Central memory CD8-positive, alpha-beta T cell (primary cell): ENCODE measurements around the gene LRRN4.
"Not testable (repeated sequence)": the region's sequence is repeated elsewhere in the genome, so short reads cannot be mapped to it uniquely, and the experiment has no call there.

Experiments used
- ATAC-seq: fragments of 150-1000 bp; cut with Tn5 transposase; replicated peaks from 2 replicates; pipeline ENCODE4 v1.10.0; 2022; ENCODE audit warnings: mild to moderate bottlenecking, moderate FRiP score, moderate number of reproducible peaks; ENCODE audit not compliant: poor library complexity, severe bottlenecking; ENCODE audit errors: extremely low read depth
- DNase-seq, 2 donors: peaks; one replicate each; pipeline ENCODE4 v3.0.0; 2021; ENCODE audit warnings: low spot score in 2 of 2
- H3K27ac Mint-ChIP-seq: one replicate; pipeline ENCODE4 v1.8.0; 2022; ENCODE audit warnings: low read depth, mild to moderate bottlenecking, moderate library complexity, mixed read lengths
- H3K27me3 Mint-ChIP-seq: one replicate; pipeline ENCODE4 v1.8.0; 2022; ENCODE audit warnings: mixed read lengths
- H3K36me3 Mint-ChIP-seq: one replicate; pipeline ENCODE4 v1.8.0; 2022; ENCODE audit warnings: mild to moderate bottlenecking, moderate library complexity, mixed read lengths; ENCODE audit not compliant: insufficient read depth
- H3K4me1 Mint-ChIP-seq: one replicate; pipeline ENCODE4 v1.8.0; 2022; ENCODE audit warnings: mixed read lengths
- H3K4me3 Mint-ChIP-seq: one replicate; pipeline ENCODE4 v1.8.0; 2022; ENCODE audit warnings: mild to moderate bottlenecking, moderate library complexity, mixed read lengths
- H3K9me3 Mint-ChIP-seq: one replicate; pipeline ENCODE4 v1.8.0; 2022; ENCODE audit warnings: mixed read lengths

LRRN4 gene

DNA sequence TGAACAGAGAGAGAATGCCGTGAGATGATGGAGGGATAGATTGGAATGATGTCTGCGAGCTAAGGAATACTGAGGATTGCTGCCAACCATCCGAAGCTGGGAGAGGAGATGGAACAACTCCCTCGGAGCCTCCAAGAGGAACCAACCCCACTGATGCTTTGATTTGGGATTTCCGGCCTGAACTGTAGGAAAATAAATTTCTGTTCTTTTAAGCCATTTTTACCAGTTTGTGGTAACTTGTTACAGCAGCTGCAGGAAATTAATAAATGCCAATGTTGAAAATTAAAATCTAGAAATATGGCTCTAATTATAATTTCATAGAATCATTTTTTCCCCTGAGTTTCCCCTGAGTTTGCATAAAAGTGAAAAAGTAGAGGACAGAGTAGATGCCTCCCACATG is 14.1 kb downstream of the LRRN4 start:
- Mint-ChIP-seq H3K9me3 (no peaks in the 10 kb centered on the region), H3K27ac (no peak overlapping the region), H3K4me1 (peaks cover 1% of the 10 kb centered on the region), H3K4me3 (no peak overlapping the region), H3K27me3 (no peaks in the 10 kb centered on the region), H3K36me3 (peaks cover 27% of the 10 kb centered on the region)
- no peak for ATAC-seq
- no peak for DNase-seq

- Mint-ChIP-seq H3K4me3 (no peak overlapping the region), H3K9me3 (no peaks in the 10 kb centered on the region), H3K27me3 (no peaks in the 10 kb centered on the region), H3K36me3 (peaks cover 32% of the 10 kb centered on the region), H3K27ac (no peak overlapping the region), H3K4me1 (peaks cover 6% of the 10 kb centered on the region)
- no peak for DNase-seq
- ATAC-seq, result no peak
Observed at GRCh38 chr20:6038256-6038655, 15.6 kb downstream of the LRRN4 start.

DNA sequence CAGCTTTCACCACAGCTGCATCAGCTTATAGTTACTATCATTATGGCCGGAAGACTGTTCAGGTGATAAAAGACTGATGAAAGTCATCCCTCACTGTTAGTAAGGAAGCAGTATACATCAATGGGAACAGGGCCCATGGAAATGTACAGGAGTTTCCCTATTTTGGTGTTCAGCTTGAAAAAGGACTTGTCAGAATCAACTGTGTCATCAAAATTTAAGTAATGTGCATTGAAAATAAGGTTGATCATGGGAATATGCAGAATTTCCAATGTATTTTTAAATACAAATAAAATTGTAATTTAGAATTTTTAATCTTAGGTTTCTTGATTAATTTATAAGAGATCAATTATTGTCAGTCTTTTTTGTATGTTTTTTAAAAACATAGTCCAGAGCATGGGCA is 16.8 kb downstream of the LRRN4 start:
- Mint-ChIP-seq H3K9me3 (no peaks in the 10 kb centered on the region), H3K4me3 (no peak overlapping the region), H3K27me3 (no peaks in the 10 kb centered on the region), H3K4me1 (peaks cover 6% of the 10 kb centered on the region), H3K36me3 (peaks cover 37% of the 10 kb centered on the region), H3K27ac (no peak overlapping the region)
- DNase-seq (no peak), ATAC-seq (no peak)

DNA sequence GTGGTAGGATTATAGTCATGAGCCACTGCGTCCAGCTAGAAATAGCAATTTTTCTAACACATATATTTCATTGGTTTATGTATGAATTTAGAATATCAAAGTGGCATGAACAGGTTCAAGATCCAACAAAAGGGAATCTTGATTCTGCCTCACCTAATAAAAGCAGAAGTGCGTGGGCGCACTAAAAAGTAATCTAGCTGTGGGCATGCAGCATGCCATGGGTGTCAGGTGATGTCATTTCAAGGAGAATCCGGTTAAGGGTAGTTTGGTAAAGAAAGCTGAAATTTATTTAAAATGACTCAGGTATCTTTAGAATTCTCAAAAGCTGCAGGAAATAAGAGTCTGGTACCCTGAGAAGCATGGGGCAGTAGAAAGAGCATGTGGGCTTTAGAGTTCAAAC is 17.6 kb downstream of the LRRN4 start:
- H3K27me3 Mint-ChIP-seq, result no peaks in the 10 kb centered on the region
- no peak overlapping the region for H3K27ac Mint-ChIP-seq

GRCh38 chr20:6034134-6034969 is 19.5 kb downstream of the LRRN4 start:
- DNase-seq, result no peak
- Mint-ChIP-seq H3K27ac (peak overlapping the region; percentile 5), H3K4me3 (no peak overlapping the region), H3K9me3 (no peaks in the 10 kb centered on the region), H3K4me1 (peaks cover 11% of the 10 kb centered on the region), H3K27me3 (no peaks in the 10 kb centered on the region), H3K36me3 (peaks cover 37% of the 10 kb centered on the region)
- ATAC-seq, result no peak

More for the DNA sequence above, 17.6 kb downstream of the LRRN4 start:
- peaks cover 6% of the 10 kb centered on the region for H3K4me1 Mint-ChIP-seq
- no peak overlapping the region for H3K4me3 Mint-ChIP-seq
- no peaks in the 10 kb centered on the region for H3K9me3 Mint-ChIP-seq
- ATAC-seq (no peak), DNase-seq (no peak)
- H3K36me3 Mint-ChIP-seq, result peaks cover 40% of the 10 kb centered on the region

DNA sequence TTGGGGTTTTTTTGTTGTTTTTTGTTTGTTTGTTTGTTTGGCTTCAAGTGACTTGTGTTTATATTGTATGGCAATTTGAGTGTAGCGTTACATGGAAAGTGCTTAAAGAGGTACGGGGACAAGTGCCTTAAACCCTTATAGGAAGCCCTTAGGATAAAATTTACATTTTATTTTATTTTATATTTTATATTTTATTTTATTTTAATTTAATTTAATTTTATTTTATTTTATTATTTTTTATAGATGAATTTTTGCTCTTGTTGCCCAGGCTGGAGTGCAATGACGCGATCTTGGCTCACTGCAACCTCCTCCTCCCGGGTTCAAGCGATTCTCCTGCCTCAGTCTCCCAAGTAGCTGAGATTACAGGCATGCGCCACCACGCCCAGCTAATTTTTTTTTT is 21.0 kb downstream of the LRRN4 start:
- H3K36me3 Mint-ChIP-seq, result peaks cover 39% of the 10 kb centered on the region

GRCh38 chr20:6030453-6031080 is 23.3 kb downstream of the LRRN4 start:
- DNase-seq (no peak), ATAC-seq (no peak)
- Mint-ChIP-seq H3K27me3 (no peaks in the 10 kb centered on the region), H3K36me3 (peaks cover 29% of the 10 kb centered on the region), H3K27ac (no peak overlapping the region), H3K4me3 (no peak overlapping the region), H3K9me3 (no peaks in the 10 kb centered on the region), H3K4me1 (peaks cover 21% of the 10 kb centered on the region)

More for the DNA sequence above, 21.0 kb downstream of the LRRN4 start:
- H3K4me1 Mint-ChIP-seq, result peaks cover 14% of the 10 kb centered on the region
- H3K27me3 Mint-ChIP-seq, H3K4me3 Mint-ChIP-seq, H3K9me3 Mint-ChIP-seq, DNase-seq, ATAC-seq, H3K27ac Mint-ChIP-seq: not testable (repeated sequence)

GRCh38 chr20:6029538-6029937 is 24.3 kb downstream of the LRRN4 start:
- Mint-ChIP-seq H3K4me3 (no peak overlapping the region), H3K27ac (no peak overlapping the region), H3K9me3 (no peaks in the 10 kb centered on the region), H3K27me3 (no peaks in the 10 kb centered on the region), H3K36me3 (peaks cover 27% of the 10 kb centered on the region), H3K4me1 (peaks cover 21% of the 10 kb centered on the region)
- ATAC-seq (no peak), DNase-seq (no peak)

DNA sequence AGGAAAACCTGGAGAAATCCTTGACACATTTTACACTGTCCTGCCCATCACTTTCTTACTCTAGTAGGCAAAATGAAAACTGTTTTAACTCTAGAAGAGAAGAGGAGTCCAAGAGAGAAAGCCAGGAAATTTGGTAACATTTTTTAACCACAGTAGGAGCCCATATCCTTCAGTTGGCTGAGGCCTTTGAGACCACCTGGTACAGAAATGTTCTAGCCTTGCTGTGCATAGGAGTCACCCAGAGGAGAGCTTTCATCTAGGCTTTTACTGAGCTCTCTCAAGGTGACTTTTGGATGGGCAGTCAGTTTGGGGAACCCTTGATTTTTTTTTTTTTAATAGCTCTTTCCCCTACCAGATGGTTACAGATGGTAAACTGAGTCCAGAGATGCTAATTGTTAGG is 25.0 kb downstream of the LRRN4 start:
- no peak for DNase-seq
- H3K27ac Mint-ChIP-seq, result no peak overlapping the region
- no peak overlapping the region for H3K4me3 Mint-ChIP-seq
- H3K4me1 Mint-ChIP-seq, result peaks cover 19% of the 10 kb centered on the region
- no peaks in the 10 kb centered on the region for H3K27me3 Mint-ChIP-seq
- H3K36me3 Mint-ChIP-seq, result peaks cover 30% of the 10 kb centered on the region
- no peak for ATAC-seq
- no peaks in the 10 kb centered on the region for H3K9me3 Mint-ChIP-seq

- Mint-ChIP-seq H3K4me1 (peaks cover 28% of the 10 kb centered on the region), H3K36me3 (peaks cover 31% of the 10 kb centered on the region), H3K9me3 (no peaks in the 10 kb centered on the region), H3K4me3 (no peak overlapping the region), H3K27me3 (no peaks in the 10 kb centered on the region), H3K27ac (no peak overlapping the region)
- no peak for ATAC-seq
- DNase-seq, result no peak
Observed at GRCh38 chr20:6026051-6026450, 27.8 kb downstream of the LRRN4 start.

- Mint-ChIP-seq H3K4me3 (no peak overlapping the region), H3K4me1 (peaks cover 28% of the 10 kb centered on the region), H3K36me3 (peaks cover 29% of the 10 kb centered on the region), H3K9me3 (no peaks in the 10 kb centered on the region), H3K27ac (no peak overlapping the region), H3K27me3 (no peaks in the 10 kb centered on the region)
- no peak for ATAC-seq
- no peak for DNase-seq
Observed at GRCh38 chr20:6024768-6025167, 29.1 kb downstream of the LRRN4 start.

- Mint-ChIP-seq H3K9me3 (no peaks in the 10 kb centered on the region), H3K27ac (peak overlapping the region; percentile 3), H3K27me3 (no peaks in the 10 kb centered on the region), H3K4me3 (no peak overlapping the region), H3K36me3 (peaks cover 20% of the 10 kb centered on the region), H3K4me1 (peaks cover 37% of the 10 kb centered on the region)
- no peak for DNase-seq
- no peak for ATAC-seq
Observed at GRCh38 chr20:6017880-6018279, 36.0 kb downstream of the LRRN4 start.

DNA sequence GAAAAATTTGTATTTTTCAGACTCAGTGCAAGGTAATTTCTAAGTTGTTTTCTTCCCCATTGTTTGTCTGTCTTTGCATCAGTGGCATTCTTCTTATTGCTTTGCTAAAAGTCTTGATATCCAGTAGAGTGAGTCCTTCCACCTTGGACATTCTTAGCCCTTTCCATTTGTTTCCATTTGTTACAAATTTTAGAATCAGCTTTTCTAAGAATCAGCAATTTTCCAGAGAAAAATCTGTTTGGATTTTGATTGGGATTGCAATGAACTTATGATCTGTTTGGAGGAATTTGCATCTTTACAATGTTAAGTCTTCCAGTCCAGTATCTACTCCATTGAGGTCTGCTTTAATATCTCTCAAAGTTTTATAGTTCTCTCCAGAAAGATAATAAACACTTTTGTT is 36.4 kb downstream of the LRRN4 start:
- no peak for ATAC-seq
- Mint-ChIP-seq H3K36me3 (peaks cover 20% of the 10 kb centered on the region), H3K27me3 (no peaks in the 10 kb centered on the region), H3K27ac (no peak overlapping the region), H3K9me3 (no peaks in the 10 kb centered on the region), H3K4me3 (no peak overlapping the region), H3K4me1 (peaks cover 37% of the 10 kb centered on the region)
- DNase-seq, result no peak
